ENCODE results near the gene PCDHGA8.
"Not testable (repeated sequence)": the region's sequence is repeated elsewhere in the genome, so short reads cannot be mapped to it uniquely, and the experiment has no call there.

Gene PCDHGA8

GRCh38 chr5:141399555-141400258, 7.3 kb downstream of the PCDHGA8 start:
- Histone ChIP-seq H3K36me3 (ENCODE audit: control insufficient read depth, insufficient read depth, low read length) (no peaks in the 10 kb centered on the region), H3K27me3 (replicated peaks; ENCODE audit: control insufficient read depth, insufficient read depth, low read length) (no peaks in the 10 kb centered on the region), H3K4me3 (replicated peaks; ENCODE audit: low read depth, low read length) (no peak overlapping the region)
- no peak for TF ChIP-seq CTCF (IDR thresholded peaks at IDR 0.05; ENCODE audit: insufficient read depth, low read length, poor library complexity, severe bottlenecking)
- no peak for DNase-seq (ENCODE audit: extremely low read depth, insufficient read length)

- Histone ChIP-seq H3K36me3 (ENCODE audit: control insufficient read depth, insufficient read depth, low read length) (no peaks in the 10 kb centered on the region), H3K27me3 (replicated peaks; ENCODE audit: control insufficient read depth, insufficient read depth, low read length) (no peaks in the 10 kb centered on the region), H3K4me3 (replicated peaks; ENCODE audit: low read depth, low read length) (no peak within 1 kb of the TSS)
- TF ChIP-seq CTCF (IDR thresholded peaks at IDR 0.05; ENCODE audit: insufficient read depth, low read length, poor library complexity, severe bottlenecking): peak; percentile 14
- no peak for DNase-seq (ENCODE audit: extremely low read depth, insufficient read length)
Measured at GRCh38 chr5:141402553-141403243, 10.3 kb downstream of the PCDHGA8 start, which contains the start of gene PCDHGA9. Gene PCDHGA9 (plus strand): TSS chr5:141402778. CDS start chr5:141402953, 175 bp downstream.

- no peak for DNase-seq (ENCODE audit: extremely low read depth, insufficient read length)
- Histone ChIP-seq H3K36me3 (ENCODE audit: control insufficient read depth, insufficient read depth, low read length) (no peaks in the 10 kb centered on the region), H3K27me3 (replicated peaks; ENCODE audit: control insufficient read depth, insufficient read depth, low read length) (no peaks in the 10 kb centered on the region), H3K4me3 (replicated peaks; ENCODE audit: low read depth, low read length) (no peak overlapping the region)
- TF ChIP-seq CTCF (IDR thresholded peaks at IDR 0.05; ENCODE audit: insufficient read depth, low read length, poor library complexity, severe bottlenecking): no peak
Measured at GRCh38 chr5:141403387-141403786, 11.0 kb downstream of the PCDHGA8 start.

GRCh38 chr5:141407790-141408505, 15.5 kb downstream of the PCDHGA8 start, which contains the start of gene PCDHGB6:
Gene PCDHGB6 (plus strand): TSS chr5:141408021. CDS start chr5:141408203, 182 bp downstream.
- H3K4me3 ChIP-seq (replicated peaks; ENCODE audit: low read depth, low read length); H3K36me3 ChIP-seq (ENCODE audit: control insufficient read depth, insufficient read depth, low read length); H3K27me3 ChIP-seq (replicated peaks; ENCODE audit: control insufficient read depth, insufficient read depth, low read length); DNase-seq (ENCODE audit: extremely low read depth, insufficient read length): not testable (repeated sequence)
- peak; percentile 32 for TF ChIP-seq CTCF (IDR thresholded peaks at IDR 0.05; ENCODE audit: insufficient read depth, low read length, poor library complexity, severe bottlenecking)

- DNase-seq (ENCODE audit: extremely low read depth, insufficient read length): no peak
- TF ChIP-seq CTCF (IDR thresholded peaks at IDR 0.05; ENCODE audit: insufficient read depth, low read length, poor library complexity, severe bottlenecking): no peak
- H3K36me3 ChIP-seq (ENCODE audit: control insufficient read depth, insufficient read depth, low read length): no peaks in the 10 kb centered on the region
- no peak overlapping the region for H3K4me3 ChIP-seq (replicated peaks; ENCODE audit: low read depth, low read length)
- H3K27me3 ChIP-seq (replicated peaks; ENCODE audit: control insufficient read depth, insufficient read depth, low read length): no peaks in the 10 kb centered on the region
Measured at GRCh38 chr5:141409598-141410306, 17.3 kb downstream of the PCDHGA8 start.
